Karpas-422 (cell line): ENCODE data around the gene DOCK4. TPM values are rescaled to one million over a fixed set of nuclear protein-coding genes. Genes with fewer than 3 reads are reported as not detected.

Experiments
- DNase-seq: peaks from one replicate; pipeline ENCODE4 v3.0.0-alpha.2; 2015
- H2AFZ ChIP-seq: fragments of 200-600 bp; sonication (generic); 2 replicates; pipeline ENCODE4 v1.6.1; 2014; ENCODE audit warnings: antibody characterized with exemption, low read length, mixed read lengths
- H3K27ac ChIP-seq: fragments of 200-600 bp; sonication (generic); 2 replicates; pipeline ENCODE4 v1.5.1; 2014; ENCODE audit warnings: mild to moderate bottlenecking, low read length, moderate library complexity
- H3K27me3 ChIP-seq: fragments of 200-600 bp; sonication (generic); 2 replicates; pipeline ENCODE4 v1.6.1; 2014; ENCODE audit warnings: low read length, mixed read lengths
- H3K36me3 ChIP-seq: fragments of 200-600 bp; sonication (generic); 2 replicates; pipeline ENCODE4 v1.6.1; 2014; ENCODE audit warnings: low read length, mixed read lengths; ENCODE audit not compliant: insufficient read depth
- H3K4me1 ChIP-seq: fragments of 200-600 bp; sonication (generic); 2 replicates; pipeline ENCODE4 v1.6.1; 2014; ENCODE audit warnings: mild to moderate bottlenecking, low read length, mixed read lengths
- H3K4me2 ChIP-seq: fragments of 200-600 bp; sonication (generic); 2 replicates; pipeline ENCODE4 v1.6.1; 2014; ENCODE audit warnings: low read length, low read depth, mild to moderate bottlenecking; ENCODE audit not compliant: poor library complexity, severe bottlenecking
- H3K4me3 ChIP-seq: fragments of 200-600 bp; sonication (generic); 2 replicates; pipeline ENCODE4 v1.5.1; 2014; ENCODE audit warnings: mild to moderate bottlenecking, antibody characterized with exemption, low read length, mixed read lengths
- H3K79me2 ChIP-seq: fragments of 200-600 bp; sonication (generic); 2 replicates; pipeline ENCODE4 v1.6.1; 2014; ENCODE audit warnings: mild to moderate bottlenecking, low read length, mixed read lengths
- H3K9ac ChIP-seq: fragments of 200-600 bp; sonication (generic); 2 replicates; pipeline ENCODE4 v1.6.0; 2014; ENCODE audit warnings: low read length
- H3K9me2 ChIP-seq: fragments of 200-600 bp; sonication (generic), shearing (Covaris generic); replicated peaks from 2 replicates; pipeline ENCODE4 v1.6.0; 2014; ENCODE audit warnings: mild to moderate bottlenecking, low read length, moderate library complexity; ENCODE audit not compliant: insufficient read depth
- H3K9me3 ChIP-seq: fragments of 300-700, 200-600 bp; sonication (generic); 2 replicates; pipeline ENCODE4 v1.6.1; 2014; ENCODE audit warnings: low read length, mixed read lengths
- H4K20me1 ChIP-seq: fragments of 200-600 bp; sonication (generic); 2 replicates; pipeline ENCODE4 v1.6.1; 2014; ENCODE audit warnings: mild to moderate bottlenecking, antibody characterized with exemption, low read length, low read depth; ENCODE audit not compliant: insufficient read depth
- total RNA-seq: library from RNA; depleted of rRNA; stranded (reverse); fragments of >200 nt; shearing (Covaris generic); gene quantifications from 2 replicates; pipeline ENCODE4 v1.2.3, GENCODE V29; 2014; ENCODE audit warnings: low replicate concordance

Gene DOCK4
- total RNA-seq, 1 experiment from 2014 or later, result 0.07 TPM

DNA sequence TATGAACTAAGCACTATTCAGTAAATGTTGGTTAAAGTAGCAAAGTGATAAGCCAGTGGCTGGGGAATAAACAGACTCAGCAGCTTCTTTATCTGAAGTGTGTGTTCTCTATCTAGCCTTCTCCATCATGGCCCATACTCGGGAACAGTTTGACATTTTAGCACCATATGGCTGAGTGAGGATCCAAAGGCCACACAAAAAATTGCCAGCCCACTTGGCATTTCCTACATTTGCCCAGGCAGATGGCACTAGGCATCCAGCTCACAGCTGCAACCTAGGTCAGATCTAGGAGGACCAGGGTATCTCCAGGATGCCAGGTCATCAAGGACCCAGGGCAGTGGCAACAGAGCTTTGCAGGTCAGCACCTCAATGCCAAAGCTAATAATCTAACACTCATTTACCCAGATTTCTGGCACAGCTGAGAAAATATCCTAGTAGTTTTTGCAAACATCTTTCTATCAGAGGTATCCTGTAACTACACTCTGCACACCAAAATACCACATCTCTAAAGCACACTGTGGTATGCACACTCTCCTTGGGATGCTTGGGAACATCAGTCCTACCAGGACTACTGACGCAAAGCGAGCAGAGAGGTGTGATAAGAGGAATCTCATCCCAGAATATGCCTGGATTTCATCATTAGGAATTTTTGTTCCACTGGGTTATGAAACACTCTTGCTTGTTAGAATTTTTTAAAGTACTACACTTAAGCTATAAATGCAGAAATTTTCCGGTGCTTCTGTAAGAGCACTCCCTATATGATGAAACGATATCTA, 61.7 kb downstream of the DOCK4 start:
- Histone ChIP-seq H3K4me2 (no peak overlapping the region), H3K27me3 (no peaks in the 10 kb centered on the region), H3K27ac (no peak overlapping the region), H2AFZ (no peak overlapping the region), H3K79me2 (no peaks in the 10 kb centered on the region), H3K9ac (no peak overlapping the region), H3K9me2 (no peaks in the 10 kb centered on the region), H3K4me1 (no peaks in the 10 kb centered on the region), H4K20me1 (no peaks in the 10 kb centered on the region), H3K36me3 (no peaks in the 10 kb centered on the region), H3K9me3 (no peaks in the 10 kb centered on the region), H3K4me3 (no peak overlapping the region)
- DNase-seq, result no peak

DNA sequence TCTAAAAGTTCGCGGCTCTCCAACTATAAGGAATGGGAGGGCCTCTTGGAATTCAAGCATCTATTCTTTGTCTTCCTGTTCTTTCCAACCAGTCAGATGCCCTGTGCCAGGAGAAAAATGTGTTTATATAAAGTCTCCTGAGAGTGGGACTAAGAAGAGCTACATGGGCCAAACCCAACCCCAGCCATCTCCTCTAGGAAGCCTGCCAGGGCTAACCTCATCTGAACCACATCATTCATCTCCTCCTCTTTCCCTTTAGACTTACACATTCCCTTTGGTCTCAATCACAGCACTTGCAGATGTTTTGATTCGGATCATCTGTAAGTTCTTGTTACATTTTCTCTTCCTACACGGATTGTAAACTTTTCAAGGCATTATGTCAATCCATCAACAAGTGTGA, 62.6 kb downstream of the DOCK4 start:
- Histone ChIP-seq H3K36me3 (no peaks in the 10 kb centered on the region), H3K4me3 (no peak overlapping the region), H3K4me2 (no peak overlapping the region), H3K27me3 (no peaks in the 10 kb centered on the region), H3K4me1 (no peaks in the 10 kb centered on the region), H3K9me3 (no peaks in the 10 kb centered on the region), H3K79me2 (no peaks in the 10 kb centered on the region), H3K9me2 (no peaks in the 10 kb centered on the region), H3K27ac (no peak overlapping the region), H4K20me1 (no peaks in the 10 kb centered on the region), H3K9ac (no peak overlapping the region), H2AFZ (no peak overlapping the region)
- DNase-seq, result no peak

DNA sequence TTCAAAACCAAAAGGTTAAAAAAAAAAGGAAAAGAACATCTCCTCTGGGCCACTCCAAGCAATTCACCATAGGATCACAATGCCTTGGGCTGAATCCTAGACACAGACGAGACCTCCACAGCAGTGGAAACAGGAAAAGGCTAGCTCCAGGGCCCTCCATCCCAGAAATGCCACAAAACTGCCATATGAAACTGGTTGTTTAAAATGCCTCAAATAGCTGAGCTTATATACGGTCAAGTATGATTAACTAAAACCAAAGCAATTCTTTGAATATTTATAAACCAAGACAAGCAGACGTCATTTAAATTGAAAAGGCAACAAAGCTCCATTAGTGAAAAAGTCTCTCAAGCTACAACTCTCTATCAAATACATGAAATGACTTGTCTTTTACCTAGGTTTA, 63.1 kb downstream of the DOCK4 start:
- Histone ChIP-seq H4K20me1 (no peaks in the 10 kb centered on the region), H3K4me3 (no peak overlapping the region), H3K27ac (no peak overlapping the region), H3K36me3 (no peaks in the 10 kb centered on the region), H2AFZ (no peak overlapping the region), H3K27me3 (no peaks in the 10 kb centered on the region), H3K9me3 (no peaks in the 10 kb centered on the region), H3K4me1 (no peaks in the 10 kb centered on the region), H3K79me2 (no peaks in the 10 kb centered on the region), H3K4me2 (no peak overlapping the region), H3K9me2 (no peaks in the 10 kb centered on the region), H3K9ac (no peak overlapping the region)
- DNase-seq, result no peak

DNA sequence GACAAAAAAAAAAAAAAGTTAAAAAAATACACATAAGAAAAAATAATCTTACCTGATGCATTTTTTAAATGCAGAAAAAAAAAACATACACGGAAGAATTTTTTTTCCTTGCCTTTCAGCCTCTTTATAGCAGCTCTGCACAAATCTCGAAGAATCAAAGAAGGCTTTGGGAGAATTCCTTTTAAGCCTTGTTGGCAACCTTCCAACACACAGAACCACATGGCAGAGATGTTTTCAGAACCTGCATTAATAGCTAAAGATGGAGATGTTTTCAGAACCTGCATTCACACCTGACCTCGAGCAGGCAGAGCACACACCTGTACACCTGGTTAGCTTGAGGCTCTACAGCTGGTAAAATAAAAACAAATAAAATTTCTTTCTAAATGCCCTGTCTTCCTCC, 65.6 kb downstream of the DOCK4 start:
- no peaks in the 10 kb centered on the region for H3K9me3 ChIP-seq
- H4K20me1 ChIP-seq, result no peaks in the 10 kb centered on the region
- no peaks in the 10 kb centered on the region for H3K36me3 ChIP-seq
- H3K4me1 ChIP-seq, result no peaks in the 10 kb centered on the region
- H3K4me2 ChIP-seq, result no peak overlapping the region
- no peaks in the 10 kb centered on the region for H3K27me3 ChIP-seq
- no peak overlapping the region for H3K27ac ChIP-seq
- H3K9ac ChIP-seq, result no peak overlapping the region
- H3K79me2 ChIP-seq, result no peaks in the 10 kb centered on the region
- DNase-seq, result no peak
- no peak overlapping the region for H3K4me3 ChIP-seq
- H3K9me2 ChIP-seq, result no peaks in the 10 kb centered on the region
- no peak overlapping the region for H2AFZ ChIP-seq

DNA sequence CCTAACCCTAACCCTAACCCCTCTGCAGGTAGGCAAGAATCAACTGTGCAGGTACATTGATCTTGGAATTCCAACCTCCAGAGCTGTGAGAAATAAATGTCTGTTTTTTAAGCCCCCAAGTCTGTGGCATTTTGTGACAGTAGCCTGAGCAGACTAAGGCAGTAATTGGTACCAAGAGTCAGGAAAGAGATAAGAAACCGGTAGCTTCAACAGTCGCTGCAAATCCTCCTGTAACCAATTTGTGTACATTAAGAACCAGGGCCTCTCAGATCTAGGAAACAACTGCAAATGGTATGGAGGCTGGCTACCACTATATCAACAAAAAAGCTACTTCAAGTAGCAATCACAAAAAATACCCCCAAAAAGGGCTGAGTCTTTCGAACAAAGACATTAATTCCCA, 67.3 kb downstream of the DOCK4 start:
- no peaks in the 10 kb centered on the region for H4K20me1 ChIP-seq
- H3K9me2 ChIP-seq, result no peaks in the 10 kb centered on the region
- H3K79me2 ChIP-seq, result no peaks in the 10 kb centered on the region
- H3K9ac ChIP-seq, result no peak overlapping the region
- H3K27ac ChIP-seq, result no peak overlapping the region
- no peaks in the 10 kb centered on the region for H3K4me1 ChIP-seq
- H3K4me3 ChIP-seq, result no peak overlapping the region
- H3K4me2 ChIP-seq, result no peak overlapping the region
- H2AFZ ChIP-seq, result no peak overlapping the region
- no peaks in the 10 kb centered on the region for H3K9me3 ChIP-seq
- DNase-seq, result no peak
- H3K27me3 ChIP-seq, result no peaks in the 10 kb centered on the region
- H3K36me3 ChIP-seq, result no peaks in the 10 kb centered on the region

DNA sequence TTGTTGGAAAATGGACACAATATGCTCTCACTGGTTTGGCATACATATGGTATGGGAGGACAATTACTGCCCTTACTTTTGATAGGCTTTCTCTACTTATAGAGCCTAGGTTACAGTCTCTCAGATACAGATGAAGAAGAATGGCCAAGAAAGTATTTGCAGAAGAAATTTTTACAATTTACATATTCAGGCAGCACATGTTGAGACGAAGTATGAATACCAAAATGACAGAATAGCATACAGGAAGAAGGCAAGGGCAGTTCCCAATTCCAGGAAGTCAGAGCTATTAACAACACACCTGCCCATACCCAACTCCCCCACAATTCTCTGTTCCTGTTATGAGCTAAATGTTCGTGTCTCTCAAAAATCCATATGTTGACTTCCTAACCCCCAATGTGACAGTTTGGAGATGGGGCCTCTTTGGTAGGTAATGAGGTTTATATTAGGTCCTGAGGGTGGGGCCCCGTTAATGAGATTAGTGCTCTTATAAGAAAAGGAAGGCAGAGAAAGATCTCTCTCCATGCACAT, 67.8 kb downstream of the DOCK4 start:
- H3K9ac ChIP-seq, result no peak overlapping the region
- H3K27ac ChIP-seq, result no peak overlapping the region
- no peaks in the 10 kb centered on the region for H3K9me2 ChIP-seq
- H3K36me3 ChIP-seq, result no peaks in the 10 kb centered on the region
- no peak overlapping the region for H2AFZ ChIP-seq
- no peaks in the 10 kb centered on the region for H4K20me1 ChIP-seq
- H3K27me3 ChIP-seq, result no peaks in the 10 kb centered on the region
- DNase-seq, result no peak
- H3K4me3 ChIP-seq, result no peak overlapping the region
- no peaks in the 10 kb centered on the region for H3K9me3 ChIP-seq
- H3K79me2 ChIP-seq, result no peaks in the 10 kb centered on the region
- H3K4me2 ChIP-seq, result no peak overlapping the region
- no peaks in the 10 kb centered on the region for H3K4me1 ChIP-seq

DNA sequence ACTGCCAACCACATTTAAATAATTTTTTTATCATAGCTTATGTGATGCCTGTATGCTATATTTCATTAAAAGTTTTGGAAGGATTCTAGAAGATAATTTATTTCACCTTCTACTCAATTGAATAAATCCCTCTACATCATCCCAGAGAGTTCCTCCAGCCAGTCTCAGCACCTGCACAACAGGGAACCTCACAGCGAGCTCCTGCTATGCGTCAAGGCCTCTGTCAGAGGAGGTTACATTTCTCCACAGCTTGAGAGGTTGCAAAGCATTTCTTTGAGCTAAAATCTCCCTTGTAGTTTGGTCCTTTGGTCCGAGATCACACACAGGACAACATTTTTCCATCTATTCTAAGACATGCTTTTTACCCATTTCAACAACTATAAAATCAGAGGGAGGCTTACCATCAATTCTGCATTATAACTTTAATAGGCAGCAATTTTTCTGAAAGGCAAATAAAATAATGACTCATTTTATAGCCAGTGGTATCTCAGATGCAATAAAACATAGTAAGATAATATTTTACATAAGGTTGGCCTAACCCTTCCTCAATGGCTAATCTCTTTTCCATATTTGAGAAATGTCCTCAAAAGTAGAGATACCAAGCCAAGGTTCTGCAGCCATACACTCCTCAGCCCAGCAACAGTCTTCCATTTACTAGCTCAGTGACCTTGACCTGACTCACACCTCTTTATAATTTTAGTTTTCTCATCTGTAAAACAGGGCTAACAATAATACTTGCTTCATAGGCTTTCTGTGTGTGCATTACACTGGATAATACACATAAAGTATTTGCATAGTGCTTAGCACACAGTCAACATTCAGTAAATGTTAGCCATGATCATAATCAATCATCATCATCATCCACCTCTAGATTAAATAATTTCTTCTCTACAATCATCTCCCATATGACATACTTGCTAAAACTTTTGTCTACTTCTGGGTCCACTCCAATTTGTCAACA, 68.8 kb downstream of the DOCK4 start:
- Histone ChIP-seq H3K9me3 (no peaks in the 10 kb centered on the region), H3K9me2 (no peaks in the 10 kb centered on the region), H4K20me1 (no peaks in the 10 kb centered on the region), H3K27me3 (no peaks in the 10 kb centered on the region), H3K4me1 (no peaks in the 10 kb centered on the region), H3K79me2 (no peaks in the 10 kb centered on the region), H3K4me2 (no peak overlapping the region), H3K27ac (no peak overlapping the region), H3K9ac (no peak overlapping the region), H3K4me3 (no peak overlapping the region), H2AFZ (no peak overlapping the region), H3K36me3 (no peaks in the 10 kb centered on the region)
- DNase-seq, result no peak

DNA sequence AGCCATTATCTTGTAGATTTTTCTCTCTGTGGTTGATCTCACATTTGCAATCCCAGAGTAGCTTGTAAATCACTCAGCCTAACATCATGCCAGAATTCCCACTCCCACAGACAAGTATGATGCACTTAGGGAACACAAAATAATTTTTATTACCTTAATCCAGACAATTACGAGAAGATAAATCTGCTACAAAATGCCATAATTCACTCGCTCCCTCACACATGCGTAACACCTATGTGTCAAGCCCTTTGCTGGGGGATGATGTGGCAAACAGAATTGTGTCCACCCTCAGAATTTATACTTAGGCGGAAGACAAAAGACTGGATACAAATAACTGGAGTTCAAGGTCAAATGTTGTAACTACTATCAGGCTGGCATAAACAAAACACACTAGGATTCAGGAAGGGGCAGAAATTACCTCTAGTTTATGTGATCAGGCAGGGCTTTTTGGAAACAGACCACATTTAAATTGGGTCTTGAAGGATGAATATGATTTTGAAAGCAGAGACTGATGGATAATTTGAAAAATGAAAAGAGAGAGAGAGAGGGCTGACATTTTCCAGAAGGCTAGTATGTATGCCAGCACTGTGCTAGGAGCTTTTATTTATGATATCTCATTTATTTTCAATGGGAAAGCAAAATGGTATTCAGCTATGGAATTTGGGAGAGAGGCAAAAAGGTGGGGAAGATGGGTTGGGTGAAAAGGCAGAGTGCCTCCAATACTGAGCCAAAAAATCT, 69.8 kb downstream of the DOCK4 start:
- H3K27me3 ChIP-seq, result no peaks in the 10 kb centered on the region
- no peak overlapping the region for H2AFZ ChIP-seq
- no peak overlapping the region for H3K4me2 ChIP-seq
- H3K9ac ChIP-seq, result no peak overlapping the region
- no peaks in the 10 kb centered on the region for H3K79me2 ChIP-seq
- no peaks in the 10 kb centered on the region for H3K9me3 ChIP-seq
- H4K20me1 ChIP-seq, result no peaks in the 10 kb centered on the region
- no peak overlapping the region for H3K4me3 ChIP-seq
- no peaks in the 10 kb centered on the region for H3K4me1 ChIP-seq
- H3K9me2 ChIP-seq, result no peaks in the 10 kb centered on the region
- H3K27ac ChIP-seq, result no peak overlapping the region
- DNase-seq, result no peak
- no peaks in the 10 kb centered on the region for H3K36me3 ChIP-seq
